Measurements from ENCODE around the gene GTF2H2C.
"Not testable (repeated sequence)": the region's sequence is repeated elsewhere in the genome, so short reads cannot be mapped to it uniquely, and the experiment has no call there.

- TF ChIP-seq, protein P1, sequence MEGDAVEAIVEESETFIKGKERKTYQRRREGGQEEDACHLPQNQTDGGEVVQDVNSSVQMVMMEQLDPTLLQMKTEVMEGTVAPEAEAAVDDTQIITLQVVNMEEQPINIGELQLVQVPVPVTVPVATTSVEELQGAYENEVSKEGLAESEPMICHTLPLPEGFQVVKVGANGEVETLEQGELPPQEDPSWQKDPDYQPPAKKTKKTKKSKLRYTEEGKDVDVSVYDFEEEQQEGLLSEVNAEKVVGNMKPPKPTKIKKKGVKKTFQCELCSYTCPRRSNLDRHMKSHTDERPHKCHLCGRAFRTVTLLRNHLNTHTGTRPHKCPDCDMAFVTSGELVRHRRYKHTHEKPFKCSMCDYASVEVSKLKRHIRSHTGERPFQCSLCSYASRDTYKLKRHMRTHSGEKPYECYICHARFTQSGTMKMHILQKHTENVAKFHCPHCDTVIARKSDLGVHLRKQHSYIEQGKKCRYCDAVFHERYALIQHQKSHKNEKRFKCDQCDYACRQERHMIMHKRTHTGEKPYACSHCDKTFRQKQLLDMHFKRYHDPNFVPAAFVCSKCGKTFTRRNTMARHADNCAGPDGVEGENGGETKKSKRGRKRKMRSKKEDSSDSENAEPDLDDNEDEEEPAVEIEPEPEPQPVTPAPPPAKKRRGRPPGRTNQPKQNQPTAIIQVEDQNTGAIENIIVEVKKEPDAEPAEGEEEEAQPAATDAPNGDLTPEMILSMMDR (IDR thresholded peaks at IDR 0.05): not testable (repeated sequence)
- not testable (repeated sequence) for TF ChIP-seq POLR2A, EP300, POLR2AphosphoS5 (IDR thresholded peaks at IDR 0.05)
These were observed 23.4 kb downstream of the GTF2H2C start for GRCh38 chr5:69583356-69583755.
